ENCODE measurements around the gene SAMD3.
"Not testable (repeated sequence)": the region's sequence is repeated elsewhere in the genome, so short reads cannot be mapped to it uniquely, and the experiment has no call there.

SAMD3 gene

DNA sequence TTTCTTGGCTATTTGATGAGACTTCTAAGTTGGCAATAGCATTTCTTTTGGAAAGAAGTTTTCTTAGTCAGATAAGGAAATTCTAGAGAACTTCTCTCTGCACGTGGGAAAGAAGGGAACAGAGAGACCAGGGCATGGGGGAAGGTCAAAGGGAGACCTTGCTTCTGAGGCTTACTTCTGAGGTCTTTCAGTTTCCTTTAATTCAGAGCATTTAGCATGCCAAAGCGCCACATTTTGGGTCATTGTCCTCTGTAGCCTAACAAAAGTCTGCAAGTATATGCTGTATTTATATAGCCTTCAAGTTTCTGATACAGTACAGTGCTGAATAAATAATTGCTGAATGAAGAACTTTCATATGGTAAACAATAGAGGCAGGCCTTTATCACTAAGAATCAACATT is 95.6 kb downstream of the SAMD3 start:
- H3K4me3 ChIP-seq (ENCODE audit: low read depth, low read length), result no peak overlapping the region
- H3K27ac ChIP-seq, result no peak overlapping the region
- TF ChIP-seq, protein P1, sequence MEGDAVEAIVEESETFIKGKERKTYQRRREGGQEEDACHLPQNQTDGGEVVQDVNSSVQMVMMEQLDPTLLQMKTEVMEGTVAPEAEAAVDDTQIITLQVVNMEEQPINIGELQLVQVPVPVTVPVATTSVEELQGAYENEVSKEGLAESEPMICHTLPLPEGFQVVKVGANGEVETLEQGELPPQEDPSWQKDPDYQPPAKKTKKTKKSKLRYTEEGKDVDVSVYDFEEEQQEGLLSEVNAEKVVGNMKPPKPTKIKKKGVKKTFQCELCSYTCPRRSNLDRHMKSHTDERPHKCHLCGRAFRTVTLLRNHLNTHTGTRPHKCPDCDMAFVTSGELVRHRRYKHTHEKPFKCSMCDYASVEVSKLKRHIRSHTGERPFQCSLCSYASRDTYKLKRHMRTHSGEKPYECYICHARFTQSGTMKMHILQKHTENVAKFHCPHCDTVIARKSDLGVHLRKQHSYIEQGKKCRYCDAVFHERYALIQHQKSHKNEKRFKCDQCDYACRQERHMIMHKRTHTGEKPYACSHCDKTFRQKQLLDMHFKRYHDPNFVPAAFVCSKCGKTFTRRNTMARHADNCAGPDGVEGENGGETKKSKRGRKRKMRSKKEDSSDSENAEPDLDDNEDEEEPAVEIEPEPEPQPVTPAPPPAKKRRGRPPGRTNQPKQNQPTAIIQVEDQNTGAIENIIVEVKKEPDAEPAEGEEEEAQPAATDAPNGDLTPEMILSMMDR (IDR thresholded peaks at IDR 0.05; ENCODE audit: low read depth, low read length), result no peak
- H3K9me3 ChIP-seq (ENCODE audit: severe bottlenecking), result no peaks in the 10 kb centered on the region
- DNase-seq, result no peak
- H3K27me3 ChIP-seq (ENCODE audit: insufficient read depth, low read depth, severe bottlenecking), result no peaks in the 10 kb centered on the region
- H3K36me3 ChIP-seq, result no peaks in the 10 kb centered on the region

DNA sequence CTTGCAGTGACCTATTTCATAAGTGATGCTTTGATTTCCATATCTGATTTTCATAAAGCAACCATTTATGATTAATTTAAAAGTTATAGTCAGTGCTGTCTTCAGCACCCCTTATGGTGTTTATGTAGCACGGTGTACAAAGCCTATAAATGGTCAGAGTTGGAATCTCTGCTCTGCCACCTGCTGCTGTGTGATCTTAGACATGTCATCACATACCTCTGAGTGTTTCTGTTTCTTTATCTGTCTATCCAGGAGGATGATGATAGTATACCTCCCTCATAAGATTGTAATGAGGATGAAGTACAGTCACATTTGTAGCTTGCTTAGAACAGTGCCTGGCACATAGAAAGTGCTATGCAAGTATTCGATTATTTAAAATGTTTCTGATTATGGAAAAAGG is 100.5 kb downstream of the SAMD3 start:
- TF ChIP-seq, protein P1 (IDR thresholded peaks at IDR 0.05; ENCODE audit: low read depth, low read length), result no peak
- H3K9me3 ChIP-seq (ENCODE audit: severe bottlenecking), result no peaks in the 10 kb centered on the region
- no peak for DNase-seq
- no peak overlapping the region for H3K4me3 ChIP-seq (ENCODE audit: low read depth, low read length)
- no peaks in the 10 kb centered on the region for H3K27me3 ChIP-seq (ENCODE audit: insufficient read depth, low read depth, severe bottlenecking)
- H3K36me3 ChIP-seq, result no peaks in the 10 kb centered on the region
- no peak overlapping the region for H3K27ac ChIP-seq

DNA sequence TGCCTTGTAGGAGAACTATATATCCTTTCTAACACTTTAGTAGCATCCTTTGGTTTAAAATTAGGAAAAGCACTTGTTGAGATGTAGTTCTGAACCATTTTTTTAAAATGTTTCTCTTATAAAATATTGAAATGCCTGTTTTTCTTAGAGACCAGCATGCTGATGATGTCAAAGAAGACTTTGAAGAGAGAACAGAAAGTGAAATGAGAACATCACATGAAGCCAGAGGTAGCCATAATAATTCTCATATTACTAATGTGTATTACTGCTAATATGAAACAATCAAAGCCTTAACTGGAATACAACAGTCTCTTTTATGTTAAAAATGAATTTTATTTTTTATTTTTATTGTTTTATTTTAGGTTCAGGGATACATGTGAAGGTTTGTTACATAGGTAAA is 102.0 kb downstream of the SAMD3 start:
- Histone ChIP-seq H3K9me3 (ENCODE audit: severe bottlenecking) (no peaks in the 10 kb centered on the region), H3K4me3 (ENCODE audit: low read depth, low read length) (no peak overlapping the region), H3K27me3 (ENCODE audit: insufficient read depth, low read depth, severe bottlenecking) (no peaks in the 10 kb centered on the region), H3K36me3 (no peaks in the 10 kb centered on the region), H3K27ac (no peak overlapping the region)
- TF ChIP-seq, protein P1 (IDR thresholded peaks at IDR 0.05; ENCODE audit: low read depth, low read length), result no peak
- DNase-seq, result no peak

DNA sequence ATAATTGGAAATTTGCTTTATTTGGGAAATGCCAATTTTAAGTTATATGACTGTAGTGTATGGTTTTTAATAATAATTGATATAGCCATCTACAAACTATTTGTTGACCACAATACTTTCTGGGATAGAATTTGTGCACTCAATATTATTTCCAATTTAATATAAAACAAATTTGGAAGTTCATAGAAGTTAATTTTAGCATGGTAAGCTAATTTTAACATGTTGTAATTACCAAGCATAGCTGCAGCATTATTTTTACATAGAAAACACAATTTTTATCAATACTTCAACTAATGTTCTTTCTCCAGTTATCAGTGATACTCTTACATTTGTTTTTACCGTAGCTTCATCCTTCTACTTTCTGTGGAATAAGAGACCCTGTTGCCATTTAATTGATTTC is 103.5 kb downstream of the SAMD3 start:
- H3K27ac ChIP-seq, result no peak overlapping the region
- no peak overlapping the region for H3K4me3 ChIP-seq (ENCODE audit: low read depth, low read length)
- no peak for DNase-seq
- no peaks in the 10 kb centered on the region for H3K27me3 ChIP-seq (ENCODE audit: insufficient read depth, low read depth, severe bottlenecking)
- no peaks in the 10 kb centered on the region for H3K36me3 ChIP-seq
- TF ChIP-seq, protein P1 (IDR thresholded peaks at IDR 0.05; ENCODE audit: low read depth, low read length), result no peak
- no peaks in the 10 kb centered on the region for H3K9me3 ChIP-seq (ENCODE audit: severe bottlenecking)

DNA sequence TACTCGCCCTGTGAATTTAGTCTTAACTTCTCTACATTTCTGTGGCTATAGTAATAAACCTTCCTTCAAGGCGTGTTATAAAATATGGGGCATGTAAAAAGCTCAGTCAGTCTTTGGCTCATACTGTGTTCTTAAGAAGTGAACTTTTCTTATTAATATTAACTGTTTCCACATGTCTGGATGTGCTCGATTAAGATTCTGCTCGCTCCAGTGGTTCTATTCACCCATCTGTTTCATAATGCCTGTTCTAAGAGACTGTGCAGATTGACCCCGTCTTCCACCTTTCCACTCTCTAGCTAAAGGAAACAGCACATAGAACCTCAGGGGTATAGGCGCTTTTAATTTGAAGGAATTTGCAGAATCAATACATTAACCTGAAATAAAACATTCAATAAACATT is 104.5 kb downstream of the SAMD3 start:
- Histone ChIP-seq H3K36me3 (no peaks in the 10 kb centered on the region), H3K4me3 (ENCODE audit: low read depth, low read length) (no peak overlapping the region), H3K27me3 (ENCODE audit: insufficient read depth, low read depth, severe bottlenecking) (no peaks in the 10 kb centered on the region), H3K27ac (no peak overlapping the region), H3K9me3 (ENCODE audit: severe bottlenecking) (no peaks in the 10 kb centered on the region)
- DNase-seq, result no peak
- TF ChIP-seq, protein P1 (IDR thresholded peaks at IDR 0.05; ENCODE audit: low read depth, low read length), result no peak

DNA sequence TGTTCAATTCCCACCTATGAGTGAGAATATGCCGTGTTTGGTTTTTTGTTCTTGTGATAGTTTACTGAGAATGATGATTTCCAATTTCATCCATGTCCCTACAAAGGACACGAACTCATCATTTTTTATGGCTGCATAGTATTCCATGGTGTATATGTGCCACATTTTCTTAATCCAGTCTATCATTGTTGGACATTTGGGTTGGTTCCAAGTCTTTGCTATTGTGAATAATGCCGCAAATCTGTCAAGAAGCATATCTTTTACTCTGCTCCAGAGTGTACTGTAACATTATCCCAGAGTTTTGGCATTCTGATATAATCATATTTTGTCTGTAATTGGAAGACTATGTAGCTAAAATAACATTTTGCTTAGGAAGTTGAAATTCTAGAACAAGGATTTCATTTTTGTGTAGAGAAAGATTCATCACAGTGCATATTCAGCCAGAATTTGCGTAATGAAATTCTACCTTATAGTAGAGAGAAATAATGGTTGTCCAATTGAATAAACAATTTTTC is 105.5 kb downstream of the SAMD3 start:
- not testable (repeated sequence) for H3K36me3 ChIP-seq; H3K27me3 ChIP-seq (ENCODE audit: insufficient read depth, low read depth, severe bottlenecking); H3K9me3 ChIP-seq (ENCODE audit: severe bottlenecking); H3K4me3 ChIP-seq (ENCODE audit: low read depth, low read length); H3K27ac ChIP-seq; DNase-seq

Data from WERI-Rb-1 (cell line).